Progenitor cell of endocrine pancreas (in vitro differentiated cells): ENCODE data around the gene GALNT9. TPM values are rescaled to one million over a fixed set of nuclear protein-coding genes. Genes with fewer than 3 reads are reported as not detected.

Experiments used
- DNase-seq: peaks from one replicate; pipeline ENCODE4 v3.0.0; 2021; ENCODE audit warnings: low spot score; ENCODE audit not compliant: unreplicated experiment
- H3K27ac Mint-ChIP-seq: 2 replicates; pipeline ENCODE4 v1.8.0; 2021; ENCODE audit warnings: mild to moderate bottlenecking, moderate library complexity, mixed read lengths
- H3K27me3 Mint-ChIP-seq: 2 replicates; pipeline ENCODE4 v1.8.0; 2021; ENCODE audit warnings: mixed read lengths
- H3K36me3 Mint-ChIP-seq: 2 replicates; pipeline ENCODE4 v1.8.0; 2022; ENCODE audit warnings: mixed read lengths; ENCODE audit not compliant: insufficient read depth
- H3K4me1 Mint-ChIP-seq: 2 replicates; pipeline ENCODE4 v1.8.0; 2021; ENCODE audit warnings: low read depth, mixed read lengths
- H3K4me3 Mint-ChIP-seq: 2 replicates; pipeline ENCODE4 v1.8.0; 2021; ENCODE audit warnings: low read depth, mild to moderate bottlenecking, moderate library complexity, mixed read lengths
- H3K9me3 Mint-ChIP-seq: 2 replicates; pipeline ENCODE4 v1.8.0; 2021; ENCODE audit warnings: low read depth, mixed read lengths
- total RNA-seq: library from RNA; stranded (reverse); gene quantifications from 2 replicates; pipeline ENCODE4 v1.2.1, GENCODE V29; 2021
- TF ChIP-seq, protein P1 (sequence below): fragments of 200-600 bp; sonication (generic); IDR thresholded peaks from one replicate; pipeline ENCODE4 v1.5.0; 2021; ENCODE audit warnings: antibody characterized with exemption, mild to moderate bottlenecking; ENCODE audit not compliant: unreplicated experiment

Gene GALNT9
- total RNA-seq, 1 donor from 2014 or later, result 0.36 TPM

DNA sequence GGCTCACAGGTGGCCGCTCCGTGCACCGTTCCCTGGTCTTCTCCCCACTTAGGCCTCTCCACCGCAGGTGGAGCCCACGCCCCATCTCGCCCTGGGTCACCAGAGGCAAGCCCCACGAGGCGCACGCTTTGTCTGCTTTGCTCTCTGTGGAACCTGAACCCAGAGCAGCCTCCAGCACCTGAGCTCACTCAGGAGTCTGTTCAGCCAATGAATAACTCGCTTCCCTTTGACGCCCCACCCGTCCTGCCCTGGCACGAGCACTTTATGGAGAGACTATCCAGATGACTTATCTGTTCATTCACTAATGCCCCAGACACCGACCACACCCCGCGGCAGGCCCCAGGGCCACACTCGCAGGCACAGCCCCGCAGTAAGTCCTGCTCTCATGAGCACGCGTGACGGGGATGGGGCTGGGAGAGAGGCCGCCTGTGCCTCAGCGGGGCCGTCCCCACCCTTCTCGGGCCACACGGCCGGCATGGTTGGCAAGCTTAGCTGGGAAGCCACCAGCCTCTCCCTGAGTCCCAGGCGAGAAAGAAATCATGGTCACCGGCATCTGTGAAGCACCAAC lies 100.1 kb downstream of the GALNT9 start:
- no peaks in the 10 kb centered on the region for H3K9me3 Mint-ChIP-seq
- peaks cover 23% of the 10 kb centered on the region for H3K27me3 Mint-ChIP-seq
- DNase-seq, result no peak
- H3K4me3 Mint-ChIP-seq, result no peak overlapping the region
- TF ChIP-seq, protein P1, sequence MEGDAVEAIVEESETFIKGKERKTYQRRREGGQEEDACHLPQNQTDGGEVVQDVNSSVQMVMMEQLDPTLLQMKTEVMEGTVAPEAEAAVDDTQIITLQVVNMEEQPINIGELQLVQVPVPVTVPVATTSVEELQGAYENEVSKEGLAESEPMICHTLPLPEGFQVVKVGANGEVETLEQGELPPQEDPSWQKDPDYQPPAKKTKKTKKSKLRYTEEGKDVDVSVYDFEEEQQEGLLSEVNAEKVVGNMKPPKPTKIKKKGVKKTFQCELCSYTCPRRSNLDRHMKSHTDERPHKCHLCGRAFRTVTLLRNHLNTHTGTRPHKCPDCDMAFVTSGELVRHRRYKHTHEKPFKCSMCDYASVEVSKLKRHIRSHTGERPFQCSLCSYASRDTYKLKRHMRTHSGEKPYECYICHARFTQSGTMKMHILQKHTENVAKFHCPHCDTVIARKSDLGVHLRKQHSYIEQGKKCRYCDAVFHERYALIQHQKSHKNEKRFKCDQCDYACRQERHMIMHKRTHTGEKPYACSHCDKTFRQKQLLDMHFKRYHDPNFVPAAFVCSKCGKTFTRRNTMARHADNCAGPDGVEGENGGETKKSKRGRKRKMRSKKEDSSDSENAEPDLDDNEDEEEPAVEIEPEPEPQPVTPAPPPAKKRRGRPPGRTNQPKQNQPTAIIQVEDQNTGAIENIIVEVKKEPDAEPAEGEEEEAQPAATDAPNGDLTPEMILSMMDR, result no peak
- H3K4me1 Mint-ChIP-seq, result no peaks in the 10 kb centered on the region
- no peak overlapping the region for H3K27ac Mint-ChIP-seq
- H3K36me3 Mint-ChIP-seq, result no peaks in the 10 kb centered on the region

DNA sequence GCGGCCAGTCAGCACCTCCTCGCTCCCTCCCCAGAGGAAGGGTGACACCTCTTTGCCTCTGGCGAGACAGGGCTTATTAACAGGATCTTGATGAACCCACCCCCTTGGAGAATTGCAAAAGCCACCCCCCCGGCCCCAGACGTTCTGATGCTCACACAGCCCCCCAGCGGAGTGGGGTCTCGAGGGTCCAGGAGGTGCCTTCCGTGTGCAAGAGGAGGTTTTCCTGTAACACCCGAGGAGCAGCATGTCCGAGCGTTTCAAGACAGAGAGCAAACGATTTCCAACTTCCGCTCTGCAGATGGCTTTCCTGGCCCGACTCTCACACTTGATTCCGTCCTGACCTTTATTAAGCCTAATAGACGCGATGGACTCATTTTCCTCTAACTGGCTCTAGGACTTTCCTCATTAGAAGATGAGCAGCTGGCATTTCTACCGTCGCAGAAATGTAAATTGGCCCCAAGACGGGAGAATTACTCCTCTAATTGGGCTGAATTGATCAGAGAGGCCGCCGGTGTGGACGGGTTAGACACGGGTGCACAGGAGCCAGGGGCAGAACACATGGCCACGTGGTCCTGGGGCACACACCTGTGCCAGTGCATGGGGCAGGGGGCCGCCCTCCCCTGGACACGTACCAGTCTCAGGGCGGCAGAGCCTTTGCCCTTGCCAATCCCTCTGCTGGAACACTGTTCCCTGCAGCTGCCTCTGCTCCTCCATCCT lies 100.8 kb downstream of the GALNT9 start:
- no peaks in the 10 kb centered on the region for H3K4me1 Mint-ChIP-seq
- H3K27me3 Mint-ChIP-seq, result peaks cover 23% of the 10 kb centered on the region
- TF ChIP-seq, protein P1, result no peak
- no peaks in the 10 kb centered on the region for H3K9me3 Mint-ChIP-seq
- no peaks in the 10 kb centered on the region for H3K36me3 Mint-ChIP-seq
- DNase-seq, result no peak
- no peak overlapping the region for H3K27ac Mint-ChIP-seq
- H3K4me3 Mint-ChIP-seq, result no peak overlapping the region

DNA sequence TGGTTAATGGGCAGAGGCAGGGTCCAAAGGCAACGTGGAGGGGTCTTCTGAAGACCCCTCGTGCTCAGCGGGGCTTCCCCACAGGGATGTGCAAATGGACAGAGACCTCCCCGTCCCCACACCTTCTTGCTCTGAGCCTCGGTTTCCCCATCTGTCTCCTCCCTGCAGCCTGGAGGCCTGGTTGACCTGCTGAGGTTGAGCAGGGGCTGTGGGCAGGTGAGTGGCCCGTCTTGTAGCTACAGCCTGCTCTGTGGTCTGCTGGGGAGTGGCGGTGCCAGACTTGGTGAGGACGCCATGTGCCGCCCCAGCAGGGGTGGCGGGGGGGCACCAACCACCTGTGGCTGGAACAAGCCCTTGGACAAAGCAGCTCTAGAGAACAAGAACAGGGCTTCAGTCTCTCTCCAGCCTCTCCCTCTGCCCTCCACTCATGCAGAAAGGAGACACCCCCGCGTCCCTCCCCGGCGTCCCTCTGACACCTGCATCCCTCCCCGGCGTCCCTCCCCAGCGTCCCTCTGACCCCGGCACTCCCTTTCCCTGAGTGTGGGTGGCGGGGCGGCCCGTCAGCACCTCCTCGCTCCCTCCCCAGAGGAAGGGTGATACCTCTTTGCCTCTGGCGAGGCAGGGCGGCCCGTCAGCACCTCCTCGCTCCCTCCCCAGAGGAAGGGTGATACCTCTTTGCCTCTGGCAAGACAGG lies 101.5 kb downstream of the GALNT9 start:
- DNase-seq, result no peak
- no peak overlapping the region for H3K4me3 Mint-ChIP-seq
- TF ChIP-seq, protein P1, result no peak
- H3K27ac Mint-ChIP-seq, result no peak overlapping the region
- no peaks in the 10 kb centered on the region for H3K36me3 Mint-ChIP-seq
- H3K27me3 Mint-ChIP-seq, result peaks cover 23% of the 10 kb centered on the region
- no peaks in the 10 kb centered on the region for H3K4me1 Mint-ChIP-seq
- H3K9me3 Mint-ChIP-seq, result no peaks in the 10 kb centered on the region

DNA sequence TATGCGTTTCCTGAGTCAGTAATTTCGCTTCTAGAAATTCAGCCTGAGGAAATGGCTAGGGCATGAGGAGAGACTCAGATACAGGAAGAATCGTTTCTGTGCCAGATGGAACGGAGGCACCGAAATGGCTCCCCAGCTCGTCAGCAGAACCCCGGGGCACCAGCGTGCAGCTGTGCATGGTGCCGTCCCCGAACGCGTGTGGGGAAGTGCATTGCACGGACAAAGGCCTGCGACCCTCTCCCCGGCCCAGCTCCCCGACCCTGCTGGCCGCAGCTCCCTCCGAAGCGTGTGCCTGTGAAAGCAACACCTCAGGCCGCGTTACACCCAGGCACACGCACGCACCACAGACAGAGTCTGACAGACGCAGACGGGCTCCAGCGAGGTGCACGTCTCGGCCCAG lies 102.3 kb downstream of the GALNT9 start:
- TF ChIP-seq, protein P1, result no peak
- Mint-ChIP-seq H3K9me3 (no peaks in the 10 kb centered on the region), H3K27me3 (peaks cover 27% of the 10 kb centered on the region), H3K36me3 (no peaks in the 10 kb centered on the region), H3K4me3 (no peak overlapping the region), H3K27ac (no peak overlapping the region), H3K4me1 (no peaks in the 10 kb centered on the region)
- DNase-seq, result no peak

DNA sequence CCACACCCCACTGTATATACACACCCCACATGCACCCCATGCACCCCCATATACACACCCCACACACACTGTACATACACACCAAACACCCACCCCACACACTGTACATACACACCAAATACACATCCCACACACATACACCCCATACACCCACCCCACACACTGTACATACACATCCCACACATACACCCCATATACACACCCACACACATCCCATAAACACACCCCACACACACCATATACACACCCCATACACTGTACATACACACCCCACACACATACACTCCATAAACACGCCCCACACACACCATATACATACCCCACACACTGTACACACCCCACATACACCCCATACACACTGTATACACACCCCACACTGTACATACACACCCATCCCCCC lies 102.8 kb downstream of the GALNT9 start:
- H3K27me3 Mint-ChIP-seq, result peaks cover 31% of the 10 kb centered on the region
- TF ChIP-seq, protein P1, result no peak
- H3K36me3 Mint-ChIP-seq, result no peaks in the 10 kb centered on the region

More for the DNA sequence above, 102.8 kb downstream of the GALNT9 start:
- Mint-ChIP-seq H3K4me3 (no peak overlapping the region), H3K9me3 (no peaks in the 10 kb centered on the region), H3K4me1 (no peaks in the 10 kb centered on the region), H3K27ac (no peak overlapping the region)
- DNase-seq, result no peak
